Diencephalon (tissue), 1 donor: Measurements from ENCODE around the gene EFCC1. TPM values are rescaled to one million over a fixed set of nuclear protein-coding genes. Genes with fewer than 3 reads are reported as not detected.

Experiments used
- total RNA-seq: library from RNA; depleted of rRNA; stranded (reverse); fragments of >200 nt; gene quantifications from one replicate; pipeline ENCODE4 v1.2.3, GENCODE V29; 2014

EFCC1 gene
- total RNA-seq: 1.6 TPM

GRCh38 chr3:129001101-129001805, at the start of gene EFCC1:
Gene EFCC1, plus strand, starts transcription at chr3:129001304. Its CDS starts 325 bp downstream, at chr3:129001629.

GRCh38 chr3:128993461-128994172, 7.5 kb upstream of the EFCC1 start, which contains the start of gene CFAP92:
Gene CFAP92, minus strand, starts transcription at chr3:128994076. Its CDS starts 772 bp downstream, at chr3:128993304.

DNA sequence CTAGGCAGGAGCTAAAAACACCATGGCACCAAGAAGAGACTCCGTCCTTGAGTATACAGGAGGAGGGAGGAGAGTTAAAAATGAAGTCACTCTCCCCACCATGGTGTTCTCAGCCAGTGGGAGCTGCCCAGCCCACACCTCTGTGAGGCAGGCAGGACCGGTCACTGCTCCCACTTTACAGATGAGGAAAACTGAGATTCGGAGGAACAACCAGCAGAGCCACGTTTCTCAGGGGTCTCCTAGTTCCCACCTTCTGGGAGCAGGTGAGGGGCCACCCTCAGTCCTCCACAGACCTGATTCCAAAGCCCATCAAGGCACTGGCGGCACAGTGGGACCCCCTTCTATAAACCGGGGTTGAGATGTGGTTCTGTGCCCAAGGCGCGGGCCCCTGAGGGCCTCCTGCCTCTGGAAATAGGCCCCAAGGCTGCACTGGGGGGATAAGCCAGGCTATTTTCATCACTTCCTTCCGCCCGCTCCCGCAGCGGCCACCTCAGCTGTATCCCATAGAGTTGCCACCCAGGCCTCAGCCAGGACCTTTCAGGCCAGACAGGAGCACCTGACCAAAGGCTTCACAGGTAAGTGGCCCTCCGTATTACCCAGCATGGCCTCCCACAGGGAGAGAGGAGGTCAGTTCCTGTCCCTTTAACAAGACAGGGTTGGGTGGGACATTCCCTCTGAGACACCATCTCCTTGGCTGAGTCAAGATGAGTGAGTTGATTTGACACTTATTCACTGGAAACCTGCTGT, 59.3 kb downstream of the EFCC1 start, which contains the start of gene GP9:
TSS of gene GP9 (plus strand) at position 504 of the 747 bp plus-strand sequence. CDS start 961 bp downstream, outside the sequence.

Other genes with a start within 250 kb of the EFCC1 start
- gene ACAD9, start 121.7 kb upstream of the EFCC1 start, total RNA-seq: 33.7 TPM
- gene CFAP92, start 7.2 kb upstream of the EFCC1 start, total RNA-seq: 6.5 TPM
- gene GP9, start 59.5 kb downstream of the EFCC1 start, total RNA-seq: not detected
- 3.0 TPM for gene RAB43, start 120.5 kb downstream of the EFCC1 start, total RNA-seq
- 13.4 TPM for gene ISY1, start 159.8 kb downstream of the EFCC1 start, total RNA-seq
- gene CNBP, start 182.6 kb downstream of the EFCC1 start, total RNA-seq: 165 TPM
- 105 TPM for gene COPG1, start 248.3 kb downstream of the EFCC1 start, total RNA-seq